ENCODE data around the gene CAPNS1. TPM values are rescaled to one million over a fixed set of nuclear protein-coding genes. Genes with fewer than 3 reads are reported as not detected.
A peak's percentile ranks its signal among the peaks of the same experiment; 100 is the strongest.

The CAPNS1 gene
- total RNA-seq, 4 donors from 2014 or later = 94.8 to 252 (median 165) TPM

DNA sequence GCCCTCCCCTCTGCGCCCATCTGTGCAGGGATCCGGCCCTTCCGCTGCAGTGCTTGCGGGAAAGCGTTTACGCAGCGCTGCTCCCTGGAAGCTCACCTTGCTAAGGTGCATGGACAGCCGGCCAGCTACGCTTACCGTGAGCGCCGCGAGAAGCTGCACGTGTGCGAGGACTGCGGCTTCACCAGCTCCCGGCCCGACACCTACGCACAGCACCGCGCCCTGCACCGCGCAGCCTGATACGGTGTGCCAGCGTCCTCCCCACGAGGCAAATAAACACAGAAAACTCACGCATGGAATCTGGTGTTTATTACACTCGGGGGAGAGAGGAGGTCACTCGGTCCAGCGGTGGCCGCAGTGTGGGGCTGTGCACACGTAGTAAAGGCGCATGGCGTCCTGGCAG lies 26.4 kb upstream of the CAPNS1 start:
- no peak for TF ChIP-seq POLR2A (IDR thresholded peaks at IDR 0.05)
- TF ChIP-seq, protein P1, sequence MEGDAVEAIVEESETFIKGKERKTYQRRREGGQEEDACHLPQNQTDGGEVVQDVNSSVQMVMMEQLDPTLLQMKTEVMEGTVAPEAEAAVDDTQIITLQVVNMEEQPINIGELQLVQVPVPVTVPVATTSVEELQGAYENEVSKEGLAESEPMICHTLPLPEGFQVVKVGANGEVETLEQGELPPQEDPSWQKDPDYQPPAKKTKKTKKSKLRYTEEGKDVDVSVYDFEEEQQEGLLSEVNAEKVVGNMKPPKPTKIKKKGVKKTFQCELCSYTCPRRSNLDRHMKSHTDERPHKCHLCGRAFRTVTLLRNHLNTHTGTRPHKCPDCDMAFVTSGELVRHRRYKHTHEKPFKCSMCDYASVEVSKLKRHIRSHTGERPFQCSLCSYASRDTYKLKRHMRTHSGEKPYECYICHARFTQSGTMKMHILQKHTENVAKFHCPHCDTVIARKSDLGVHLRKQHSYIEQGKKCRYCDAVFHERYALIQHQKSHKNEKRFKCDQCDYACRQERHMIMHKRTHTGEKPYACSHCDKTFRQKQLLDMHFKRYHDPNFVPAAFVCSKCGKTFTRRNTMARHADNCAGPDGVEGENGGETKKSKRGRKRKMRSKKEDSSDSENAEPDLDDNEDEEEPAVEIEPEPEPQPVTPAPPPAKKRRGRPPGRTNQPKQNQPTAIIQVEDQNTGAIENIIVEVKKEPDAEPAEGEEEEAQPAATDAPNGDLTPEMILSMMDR (IDR thresholded peaks at IDR 0.05 in 4 of 5, conservative IDR thresholded peaks at IDR 0.05 in 1 of 5) = no peak
- H3K27ac ChIP-seq = peak overlapping the region in 1 of 4 donors; percentile 89
- no peak for DNase-seq
- peak overlapping the region; percentile 69 to 94 (median 82) for H3K4me3 ChIP-seq
- H3K36me3 ChIP-seq = peaks cover 0 to 48% of the 10 kb centered on the region in 2 donors
- intact Hi-C loops (cut with DNase I; ENCODE audit: low total_unique reads) = loop anchor here (10.0 kb wide), 1 partner anchor 369 kb away; the partner anchor contains the start of genes IGFLR1, LIN37, PSENEN and U2AF1L4
- H3K9me3 ChIP-seq = no peaks in the 10 kb centered on the region
- no peaks in the 10 kb centered on the region for H3K27me3 ChIP-seq
- ATAC-seq = no peak
- peaks cover 17 to 18% of the 10 kb centered on the region in 2 donors for H3K4me1 ChIP-seq
- in situ Hi-C loops (cut with MboI; ENCODE audit: low sequenced_read_pairs in 4 of 4) = no loop called here

DNA sequence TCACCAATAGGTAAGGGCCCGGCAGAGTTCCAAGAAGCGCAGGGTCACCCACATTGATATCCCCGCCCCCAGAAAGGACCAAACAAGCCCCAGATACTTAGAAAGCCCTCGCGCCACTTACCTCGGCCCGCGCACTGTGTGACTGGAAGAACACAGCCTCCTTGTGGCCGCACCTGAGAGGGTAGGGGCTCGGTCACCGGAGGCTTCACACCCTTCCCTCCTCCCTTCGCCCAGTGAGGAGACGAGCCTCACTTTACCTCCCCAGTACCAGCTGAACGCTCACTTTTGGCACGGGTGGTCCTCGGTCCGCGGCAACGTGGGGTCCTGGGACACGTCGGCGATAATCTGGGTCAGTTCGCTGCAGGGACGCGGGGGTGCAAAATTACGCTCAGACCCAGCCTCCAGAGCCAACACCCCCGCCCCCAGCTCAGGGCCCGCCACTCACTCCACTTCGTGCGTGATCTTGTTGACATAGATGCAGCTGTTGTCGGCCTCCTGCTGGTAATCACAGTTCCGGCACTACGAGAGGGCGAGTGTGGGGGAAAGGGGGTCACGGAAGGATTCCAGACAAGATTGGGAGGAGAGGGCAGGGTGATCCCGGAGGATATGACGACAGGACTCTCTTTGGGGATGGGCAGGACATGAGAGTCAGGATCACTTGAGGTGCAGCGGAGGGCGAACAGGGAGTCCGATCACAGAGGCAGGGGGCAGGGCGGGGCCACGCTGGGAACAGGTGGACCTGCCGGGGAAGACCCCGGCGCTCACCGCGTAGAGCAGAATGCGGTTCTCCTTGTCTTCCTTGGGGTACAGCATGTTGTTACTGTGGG lies 25.8 kb upstream of the CAPNS1 start:
- intact Hi-C loops (cut with DNase I; ENCODE audit: low total_unique reads) = loop anchor here (2.0 to 10.0 kb wide), 2 partner anchors 27 to 369 kb away; partner anchors contain the start of genes CAPNS1, IGFLR1, LIN37 and PSENEN
- no peaks in the 10 kb centered on the region for H3K27me3 ChIP-seq
- peaks cover 0 to 54% of the 10 kb centered on the region in 2 donors for H3K36me3 ChIP-seq
- peak overlapping the region; percentile 69 to 94 (median 82) for H3K4me3 ChIP-seq
- ATAC-seq = peak; percentile 3
- TF ChIP-seq, protein P1 (IDR thresholded peaks at IDR 0.05 in 4 of 5, conservative IDR thresholded peaks at IDR 0.05 in 1 of 5) = no peak
- H3K4me1 ChIP-seq = peaks cover 17 to 18% of the 10 kb centered on the region in 2 donors
- H3K27ac ChIP-seq = peak overlapping the region; percentile 86 to 95 (median 92)
- in situ Hi-C loops (cut with MboI; ENCODE audit: low sequenced_read_pairs in 4 of 4) = no loop called here
- DNase-seq = peak in 1 of 2 donors; percentile 34
- H3K9me3 ChIP-seq = no peaks in the 10 kb centered on the region

DNA sequence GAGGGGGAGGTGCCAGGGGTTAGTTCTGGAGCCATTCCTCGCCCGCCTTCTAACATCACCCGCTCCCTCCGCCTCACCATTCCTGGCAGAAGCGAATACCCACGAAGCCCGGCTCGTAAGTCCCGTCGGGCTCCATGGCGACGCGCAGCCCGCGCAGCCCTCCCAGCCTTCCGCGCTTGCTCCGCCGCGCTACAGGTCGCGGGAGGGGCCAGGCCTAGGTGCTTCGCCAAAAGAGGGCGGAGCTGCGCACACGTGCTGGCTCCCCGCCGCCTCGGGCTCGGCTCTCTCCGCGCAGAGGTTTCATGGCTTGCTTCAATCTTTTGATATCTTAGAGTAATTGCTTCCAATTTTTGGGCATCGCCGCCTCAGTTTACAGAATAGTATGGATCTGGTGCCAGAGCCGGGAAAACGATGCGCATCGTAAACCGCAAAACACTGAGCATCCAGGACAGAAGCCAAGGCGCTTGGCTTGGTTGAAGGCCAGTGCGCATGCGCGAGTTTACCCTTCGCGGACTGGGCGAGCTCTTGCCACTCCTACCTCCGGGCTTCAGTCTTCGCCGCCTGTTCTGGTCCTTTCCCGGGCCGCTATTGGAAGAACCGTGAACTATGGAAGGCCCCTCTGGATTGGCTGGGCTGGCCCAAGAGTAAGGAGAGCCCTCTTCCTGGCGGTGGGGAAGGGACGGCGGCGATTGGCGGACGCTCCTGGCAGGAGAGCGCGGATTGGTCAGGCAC lies 25.0 kb upstream of the CAPNS1 start, which contains the start of gene POLR2I:
Gene POLR2I, minus strand, starts transcription at position 155 of the 732 bp plus-strand sequence. Its CDS starts 19 bp downstream, at position 136.
- H3K4me1 ChIP-seq = peaks cover 17 to 18% of the 10 kb centered on the region in 2 donors
- peaks cover 0 to 58% of the 10 kb centered on the region in 2 donors for H3K36me3 ChIP-seq
- TF ChIP-seq POLR2A (IDR thresholded peaks at IDR 0.05) = peak; percentile 61 to 77
- TF ChIP-seq, protein P1 (IDR thresholded peaks at IDR 0.05 in 4 of 5, conservative IDR thresholded peaks at IDR 0.05 in 1 of 5) = no peak
- intact Hi-C loops (cut with DNase I; ENCODE audit: low total_unique reads) (loop anchor here (1.0 to 10.0 kb wide), 7 partner anchors 12 to 370 kb away; partner anchors contain the start of genes ALKBH6, CAPNS1, COX7A1 and IGFLR1), in situ Hi-C loops (cut with MboI; ENCODE audit: low sequenced_read_pairs in 4 of 4) (no loop called here)
- H3K27me3 ChIP-seq = no peaks in the 10 kb centered on the region
- DNase-seq (peak; percentile 100), ATAC-seq (peak; percentile 98)
- peak within 1 kb of the TSS; percentile 69 to 94 (median 82) for H3K4me3 ChIP-seq
- H3K9me3 ChIP-seq = no peaks in the 10 kb centered on the region
- peak within 1 kb of the TSS; percentile 86 to 95 (median 92) for H3K27ac ChIP-seq

DNA sequence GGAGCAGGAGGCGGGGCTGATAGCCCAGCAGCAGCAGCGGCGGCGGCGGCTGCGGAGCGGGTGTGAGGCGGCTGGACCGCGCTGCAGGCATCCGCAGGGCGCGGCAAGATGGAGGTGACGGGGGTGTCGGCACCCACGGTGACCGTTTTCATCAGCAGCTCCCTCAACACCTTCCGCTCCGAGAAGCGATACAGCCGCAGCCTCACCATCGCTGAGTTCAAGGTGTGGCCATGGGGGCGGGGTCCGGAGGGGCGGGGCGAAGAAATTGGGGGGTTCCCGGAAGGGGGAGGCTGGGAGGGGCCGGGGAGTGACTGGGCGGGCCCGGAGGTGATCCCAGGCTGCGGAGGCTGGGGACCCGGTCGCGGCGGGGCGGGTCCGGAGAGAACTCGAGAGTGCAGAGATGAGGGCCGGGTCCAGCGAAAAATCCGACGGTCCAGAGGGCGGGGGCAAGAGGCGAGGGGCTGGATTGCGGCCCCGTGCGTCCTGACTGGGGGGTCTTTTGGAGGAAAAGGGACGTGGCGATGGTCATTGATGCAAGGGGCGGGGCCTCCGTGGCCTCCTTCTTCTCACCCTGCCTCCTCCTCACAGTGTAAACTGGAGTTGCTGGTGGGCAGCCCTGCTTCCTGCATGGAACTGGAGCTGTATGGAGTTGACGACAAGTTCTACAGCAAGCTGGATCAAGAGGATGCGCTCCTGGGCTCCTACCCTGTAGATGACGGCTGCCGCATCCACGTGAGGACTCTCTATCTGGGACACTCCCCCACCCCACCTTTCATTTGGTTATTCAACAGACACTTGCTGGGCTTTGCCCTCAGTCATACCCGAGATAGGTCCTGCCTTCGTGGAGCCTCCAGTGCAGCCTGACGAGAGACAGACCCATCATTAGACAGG lies 24.2 kb upstream of the CAPNS1 start, which contains the start of gene TBCB:
Gene TBCB, plus strand, starts transcription at position 16 of the 891 bp plus-strand sequence. Its CDS starts 93 bp downstream, at position 109.
- Histone ChIP-seq H3K4me1 (peaks cover 17 to 18% of the 10 kb centered on the region in 2 donors), H3K9me3 (no peaks in the 10 kb centered on the region), H3K4me3 (peak within 1 kb of the TSS; percentile 69 to 94 (median 82)), H3K27me3 (no peaks in the 10 kb centered on the region), H3K27ac (peak within 1 kb of the TSS; percentile 86 to 95 (median 92)), H3K36me3 (peaks cover 0 to 55% of the 10 kb centered on the region in 2 donors)
- TF ChIP-seq POLR2A (IDR thresholded peaks at IDR 0.05) = peak in 1 of 2 donors; percentile 37
- TF ChIP-seq, protein P1 (IDR thresholded peaks at IDR 0.05 in 4 of 5, conservative IDR thresholded peaks at IDR 0.05 in 1 of 5) = no peak
- ATAC-seq (peak in 1 of 2 donors; percentile 28), DNase-seq (no peak)
- intact Hi-C loops (cut with DNase I; ENCODE audit: low total_unique reads) = loop anchor here (1.0 to 10.0 kb wide), 7 partner anchors 12 to 371 kb away; partner anchors contain the start of genes ALKBH6, CAPNS1, COX7A1 and IGFLR1
- in situ Hi-C loops (cut with MboI; ENCODE audit: low sequenced_read_pairs in 4 of 4) = no loop called here

Data from gastrocnemius medialis (tissue), 4 donors.